ENCODE measurements around the gene CELF2.

CELF2 gene

DNA sequence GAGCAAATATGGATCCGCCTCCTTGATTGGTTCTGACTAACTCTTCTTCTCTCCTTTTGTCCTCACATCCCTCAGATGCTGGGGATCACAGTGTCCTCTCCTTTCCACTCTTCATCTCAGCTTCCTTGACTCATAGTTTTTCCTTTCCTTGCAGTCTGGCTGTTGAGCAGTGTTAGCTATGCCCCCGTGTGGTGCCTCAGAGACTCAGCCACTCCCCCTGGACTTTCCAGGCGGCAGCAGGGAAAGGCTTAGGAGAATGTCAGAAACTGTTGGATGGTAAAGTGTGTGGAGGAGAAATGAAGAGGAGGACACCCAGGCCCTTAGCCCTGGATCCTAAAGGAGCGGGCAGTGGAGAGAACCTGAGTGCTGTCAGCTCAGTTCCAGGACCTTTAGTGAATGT, 267.5 kb downstream of the CELF2 start:
- no peak for DNase-seq (ENCODE audit: extremely low spot score)
- TF ChIP-seq, protein P1, sequence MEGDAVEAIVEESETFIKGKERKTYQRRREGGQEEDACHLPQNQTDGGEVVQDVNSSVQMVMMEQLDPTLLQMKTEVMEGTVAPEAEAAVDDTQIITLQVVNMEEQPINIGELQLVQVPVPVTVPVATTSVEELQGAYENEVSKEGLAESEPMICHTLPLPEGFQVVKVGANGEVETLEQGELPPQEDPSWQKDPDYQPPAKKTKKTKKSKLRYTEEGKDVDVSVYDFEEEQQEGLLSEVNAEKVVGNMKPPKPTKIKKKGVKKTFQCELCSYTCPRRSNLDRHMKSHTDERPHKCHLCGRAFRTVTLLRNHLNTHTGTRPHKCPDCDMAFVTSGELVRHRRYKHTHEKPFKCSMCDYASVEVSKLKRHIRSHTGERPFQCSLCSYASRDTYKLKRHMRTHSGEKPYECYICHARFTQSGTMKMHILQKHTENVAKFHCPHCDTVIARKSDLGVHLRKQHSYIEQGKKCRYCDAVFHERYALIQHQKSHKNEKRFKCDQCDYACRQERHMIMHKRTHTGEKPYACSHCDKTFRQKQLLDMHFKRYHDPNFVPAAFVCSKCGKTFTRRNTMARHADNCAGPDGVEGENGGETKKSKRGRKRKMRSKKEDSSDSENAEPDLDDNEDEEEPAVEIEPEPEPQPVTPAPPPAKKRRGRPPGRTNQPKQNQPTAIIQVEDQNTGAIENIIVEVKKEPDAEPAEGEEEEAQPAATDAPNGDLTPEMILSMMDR (IDR thresholded peaks at IDR 0.05; ENCODE audit: control extremely low read depth, extremely low read depth, low read depth, missing control alignments): peak; percentile 26
- CTCF ChIA-PET: interaction anchor here (1.7 kb wide), 1 partner anchor 14 kb away, joined by 9 read pairs; no protein-coding TSS in a partner anchor
- POLR2A ChIA-PET: no interaction called here

DNA sequence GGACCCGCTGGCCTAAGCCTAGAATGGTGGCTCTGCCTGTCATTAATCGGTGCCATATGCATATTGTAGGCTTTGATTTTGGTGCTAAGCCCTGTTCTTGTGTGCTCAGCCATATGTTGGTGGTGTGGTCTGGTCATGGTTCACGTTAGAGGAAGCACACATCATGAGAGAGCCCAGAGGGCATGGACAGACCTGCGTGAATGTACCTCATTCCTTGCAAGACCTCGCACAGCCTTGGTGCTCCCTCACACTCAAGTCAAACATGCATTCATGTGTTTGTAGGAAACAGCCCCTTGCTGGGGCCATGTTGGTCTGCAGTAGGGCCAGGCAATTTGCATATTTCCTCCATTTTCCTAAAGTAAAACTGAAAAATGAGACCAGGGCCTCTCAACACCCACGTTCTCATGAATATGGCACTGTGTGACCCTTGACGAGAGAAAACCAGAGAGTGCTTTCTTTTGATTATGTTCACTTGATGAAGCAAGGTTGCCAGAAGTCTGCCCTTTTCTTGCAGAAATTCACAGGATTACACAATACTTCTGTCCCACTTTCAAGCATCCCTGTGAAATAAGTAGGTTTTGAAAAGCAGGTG, 268.7 kb downstream of the CELF2 start:
- CTCF ChIA-PET: interaction anchor here (1.5 to 2.2 kb wide), 3 partner anchors 8 to 15 kb away, joined by 5 to 9 read pairs (median 8); no protein-coding TSS in a partner anchor
- TF ChIP-seq, protein P1 (IDR thresholded peaks at IDR 0.05; ENCODE audit: control extremely low read depth, extremely low read depth, low read depth, missing control alignments): no peak
- peak; percentile 77 for DNase-seq (ENCODE audit: extremely low spot score)
- POLR2A ChIA-PET: no interaction called here

DNA sequence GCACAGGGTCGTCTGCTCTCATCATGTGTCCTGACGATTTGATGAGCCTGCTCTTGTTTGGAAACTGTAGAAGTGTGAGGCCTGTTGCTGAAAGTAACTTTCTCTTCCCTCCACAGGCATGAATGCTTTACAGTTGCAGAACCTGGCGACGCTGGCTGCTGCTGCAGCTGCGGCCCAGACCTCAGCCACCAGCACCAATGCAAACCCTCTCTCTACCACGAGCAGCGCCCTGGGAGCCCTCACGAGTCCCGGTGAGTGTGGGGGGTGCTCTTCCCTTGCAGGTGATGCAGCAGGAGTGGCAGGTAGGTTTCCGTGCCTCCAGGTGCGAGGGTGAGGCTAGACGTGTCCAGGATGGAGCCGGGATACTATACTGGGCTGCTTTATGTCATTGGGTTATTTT, 270.6 kb downstream of the CELF2 start:
- CTCF ChIA-PET: interaction anchor here (1.3 to 2.2 kb wide), 2 partner anchors 10 to 34 kb away, joined by 3 to 8 read pairs; no protein-coding TSS in a partner anchor
- TF ChIP-seq, protein P1 (IDR thresholded peaks at IDR 0.05; ENCODE audit: control extremely low read depth, extremely low read depth, low read depth, missing control alignments): no peak
- POLR2A ChIA-PET: no interaction called here
- no peak for DNase-seq (ENCODE audit: extremely low spot score)

DNA sequence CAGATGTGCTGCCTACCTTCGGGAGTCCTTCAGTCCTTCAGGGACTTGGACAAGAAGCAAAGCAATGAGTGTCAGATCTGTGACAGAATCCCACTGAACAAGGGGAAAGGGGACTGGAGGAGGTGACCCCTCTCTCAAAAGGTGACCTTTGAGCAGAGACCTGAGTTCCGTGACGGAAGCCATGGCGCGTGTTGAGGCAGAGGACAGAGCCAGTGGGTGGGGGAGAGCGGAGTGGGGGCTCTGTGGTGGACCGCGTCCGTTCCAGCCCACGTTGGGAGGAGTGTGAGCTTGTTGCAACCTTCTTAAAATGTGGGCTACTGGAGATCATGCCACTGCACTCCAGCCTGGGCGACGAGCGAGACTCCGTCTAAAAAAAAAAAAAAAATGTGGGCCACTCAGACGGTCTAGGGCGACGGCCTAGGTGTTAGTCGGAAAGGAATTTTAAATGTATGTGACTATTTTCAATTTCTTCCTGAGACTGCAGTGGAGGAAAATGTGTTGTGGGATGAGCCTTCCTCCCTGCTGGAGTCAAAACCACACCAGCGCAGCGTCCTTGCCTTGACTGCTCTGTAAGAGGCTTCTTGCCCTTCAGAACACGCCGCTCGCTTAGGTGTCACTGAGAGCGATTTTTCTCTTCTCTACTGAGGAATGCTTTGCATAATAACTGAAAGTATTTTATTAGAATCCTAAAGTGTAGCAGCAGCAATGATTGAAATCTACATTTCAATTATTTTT, 272.7 kb downstream of the CELF2 start:
- CTCF ChIA-PET: interaction anchor here (0.9 kb wide), 1 partner anchor 12 kb away, joined by 3 read pairs; no protein-coding TSS in a partner anchor
- POLR2A ChIA-PET: no interaction called here
- no peak for DNase-seq (ENCODE audit: extremely low spot score)
- TF ChIP-seq, protein P1 (IDR thresholded peaks at IDR 0.05; ENCODE audit: control extremely low read depth, extremely low read depth, low read depth, missing control alignments): no peak

DNA sequence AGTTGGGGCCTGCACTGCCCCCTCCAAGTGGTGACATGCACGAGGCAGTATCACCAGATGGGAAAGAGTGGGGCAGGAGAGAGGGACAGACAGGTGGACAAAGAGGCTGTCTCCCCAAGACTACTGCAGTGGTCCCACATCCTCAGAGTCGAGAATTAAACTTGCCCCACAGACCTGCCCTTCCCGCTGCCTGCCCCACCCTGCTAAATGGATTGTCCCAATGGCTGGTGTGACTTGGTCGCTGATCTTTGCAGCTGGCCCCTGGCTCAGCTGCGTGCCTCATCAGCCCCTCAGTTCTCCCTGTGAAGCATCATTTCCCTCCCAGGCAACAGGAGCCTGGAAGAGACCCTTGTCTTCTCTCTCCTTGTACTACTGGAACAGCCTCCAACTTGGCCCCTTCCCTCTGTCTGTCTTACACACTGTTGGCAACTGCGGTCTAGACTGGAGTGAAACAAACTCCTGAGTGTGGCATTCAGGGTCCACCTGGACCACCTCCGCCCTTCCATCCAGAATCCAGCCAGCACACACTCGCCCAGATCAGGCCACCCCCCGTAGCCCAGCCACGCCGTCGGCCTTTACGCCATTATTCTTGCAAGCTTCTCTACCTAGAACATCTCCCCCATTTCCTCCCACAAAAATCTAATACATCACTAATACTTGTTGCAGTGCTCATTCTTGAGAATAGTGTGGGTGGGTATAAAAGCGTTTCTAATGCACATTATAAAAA, 275.1 kb downstream of the CELF2 start:
- ChIA-PET POLR2A (no interaction called here), CTCF (interaction anchor here (1.6 to 2.4 kb wide), 2 partner anchors 19 to 21 kb away, joined by 3 to 7 read pairs; no protein-coding TSS in a partner anchor)
- TF ChIP-seq, protein P1 (IDR thresholded peaks at IDR 0.05; ENCODE audit: control extremely low read depth, extremely low read depth, low read depth, missing control alignments): no peak
- DNase-seq (ENCODE audit: extremely low spot score): no peak

DNA sequence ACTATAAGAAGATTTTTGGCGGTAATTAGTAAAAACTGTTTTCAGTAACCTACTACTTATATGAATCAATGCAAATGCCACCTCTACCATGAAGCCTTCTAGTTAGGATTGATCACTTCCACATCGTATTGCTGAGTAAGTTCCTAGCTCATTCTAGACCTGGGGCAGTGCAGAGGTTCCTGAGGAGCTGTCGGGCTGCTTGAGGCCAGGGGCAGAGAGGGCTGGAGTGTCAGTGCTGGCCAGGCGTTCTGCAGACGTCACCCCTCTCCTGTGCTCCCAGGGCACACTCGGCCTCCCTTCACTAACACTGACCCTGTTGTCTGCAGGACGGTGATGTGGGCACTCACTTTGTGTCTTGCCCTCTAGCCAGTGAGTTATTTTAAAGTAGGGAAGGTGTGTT, 275.7 kb downstream of the CELF2 start:
- DNase-seq (ENCODE audit: extremely low spot score): no peak
- ChIA-PET POLR2A (no interaction called here), CTCF (interaction anchor here (1.6 to 2.4 kb wide), 2 partner anchors 18 to 22 kb away, joined by 3 to 7 read pairs; no protein-coding TSS in a partner anchor)
- TF ChIP-seq, protein P1 (IDR thresholded peaks at IDR 0.05; ENCODE audit: control extremely low read depth, extremely low read depth, low read depth, missing control alignments): no peak

Measured in GM10248 (cell line).